ENCODE measurements around the gene SNN. TPM values are rescaled to one million over a fixed set of nuclear protein-coding genes. Genes with fewer than 3 reads are reported as not detected.

SNN gene
- polyA plus RNA-seq, 4 donors = 38.4 to 41.0 (median 39.4) TPM

DNA sequence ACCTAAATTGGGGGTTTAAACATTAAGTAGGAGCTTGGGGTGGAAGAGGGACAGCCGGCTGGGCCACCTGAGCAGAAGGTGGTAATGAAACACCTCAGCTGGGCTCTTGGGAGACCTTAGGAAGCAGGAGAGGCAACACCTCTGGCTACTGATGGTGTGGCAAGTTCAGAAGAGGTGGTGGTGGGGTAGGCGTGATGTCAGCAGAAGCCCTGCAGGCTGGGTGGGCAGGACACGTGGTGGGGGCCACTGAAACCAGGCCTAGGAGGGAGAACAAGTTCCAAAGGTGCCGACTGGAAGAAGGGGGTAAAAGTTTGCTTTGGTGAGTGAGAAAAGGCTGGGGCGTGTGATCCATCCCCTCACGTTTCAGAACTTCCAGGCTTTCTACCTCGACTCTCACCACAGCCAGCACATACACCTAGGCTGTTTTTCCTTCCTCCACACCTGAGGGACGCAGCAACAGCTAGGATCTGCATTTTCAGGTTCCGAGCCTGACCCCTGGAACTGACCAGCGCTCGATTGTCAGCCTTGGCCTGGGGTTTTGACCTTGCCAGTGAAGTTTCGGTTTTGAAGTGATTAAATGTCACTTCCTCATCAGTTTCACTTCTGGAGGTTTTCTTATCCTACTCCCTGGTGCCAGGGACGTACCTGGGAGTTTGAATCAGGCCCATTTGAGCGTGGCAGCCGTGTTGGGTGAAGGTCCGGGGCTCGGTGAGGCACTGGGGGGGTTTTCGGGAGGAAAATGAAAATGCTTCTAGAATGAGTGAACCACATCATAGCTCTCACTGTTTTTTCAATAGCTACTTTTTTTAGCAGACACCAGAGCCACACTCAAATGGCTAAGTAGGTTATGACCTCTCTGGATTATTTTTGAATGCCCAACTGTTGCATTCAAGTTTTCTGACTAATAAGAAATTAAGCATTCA is 10.0 kb downstream of the SNN start:
- DNase-seq (ENCODE audit: low read depth in 4 of 4, low spot score in 3 of 4) = no peak

DNA sequence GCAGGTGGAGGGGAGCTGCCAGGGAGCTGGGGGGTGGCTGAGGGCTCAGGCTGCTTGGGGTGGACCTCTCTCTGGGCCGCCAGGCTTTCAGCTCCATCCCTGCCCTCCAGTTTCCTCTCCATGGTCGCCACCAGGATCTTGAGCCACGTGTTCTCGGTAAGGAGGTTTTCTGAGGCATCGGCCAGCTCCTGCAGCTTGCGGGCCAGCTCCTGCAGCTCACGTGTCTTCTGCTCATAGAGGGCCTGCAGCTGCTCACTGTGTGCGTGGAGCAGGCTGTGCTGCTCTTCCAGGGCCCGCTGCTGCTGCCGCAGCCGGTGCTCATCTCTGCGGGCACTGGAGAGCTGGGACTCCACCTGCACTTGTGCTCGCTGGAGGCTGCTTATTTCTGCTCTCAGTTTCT is 11.0 kb downstream of the SNN start:
- no peak for DNase-seq (ENCODE audit: low read depth in 4 of 4, low spot score in 3 of 4)

DNA sequence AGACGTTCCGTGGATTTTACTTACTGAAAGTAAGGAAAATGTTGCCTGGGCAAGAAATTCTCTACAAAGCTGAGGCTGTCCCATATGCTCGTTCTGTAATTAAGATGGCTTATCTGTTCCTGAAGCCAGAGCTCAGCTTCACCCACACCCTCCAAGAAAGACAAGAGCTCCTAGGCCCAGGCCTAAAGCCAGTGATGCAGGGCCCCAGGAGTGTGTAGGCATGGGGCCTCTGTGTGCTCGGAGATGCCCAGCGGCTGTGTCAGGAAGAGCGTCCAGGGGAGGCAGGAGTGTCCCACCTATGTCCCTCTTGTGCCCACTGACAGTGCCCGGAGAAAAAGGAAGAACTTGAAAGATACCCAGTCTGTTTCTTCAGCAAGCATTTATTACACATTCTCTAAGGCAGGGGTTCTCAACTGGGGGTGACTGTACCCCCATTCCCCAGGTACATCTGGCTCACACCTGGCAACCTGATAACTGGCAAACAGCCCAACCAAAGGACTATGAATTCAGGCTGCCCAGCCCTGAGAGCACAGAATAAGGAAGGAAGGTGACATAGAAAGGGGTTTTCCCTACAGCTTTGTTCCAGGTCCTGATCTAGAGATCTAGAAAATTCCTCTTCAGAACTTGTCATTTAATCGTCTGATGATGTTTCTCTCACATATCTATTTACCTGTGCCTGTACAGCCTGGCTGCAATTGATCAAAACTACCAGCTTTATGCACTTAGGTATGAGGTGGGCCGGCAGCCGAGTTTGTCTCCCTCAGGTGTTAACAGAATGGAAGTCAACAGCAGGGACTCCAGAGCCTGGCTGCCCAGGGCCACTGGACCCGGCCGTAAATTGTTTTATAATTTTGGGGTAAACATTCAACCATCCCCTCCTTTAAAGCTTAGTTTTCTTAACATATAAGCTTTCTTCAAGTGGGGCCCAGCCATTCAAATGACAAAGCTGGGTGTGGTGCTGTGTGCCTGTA is 12.0 kb downstream of the SNN start:
- DNase-seq (ENCODE audit: low read depth in 4 of 4, low spot score in 3 of 4) = no peak

DNA sequence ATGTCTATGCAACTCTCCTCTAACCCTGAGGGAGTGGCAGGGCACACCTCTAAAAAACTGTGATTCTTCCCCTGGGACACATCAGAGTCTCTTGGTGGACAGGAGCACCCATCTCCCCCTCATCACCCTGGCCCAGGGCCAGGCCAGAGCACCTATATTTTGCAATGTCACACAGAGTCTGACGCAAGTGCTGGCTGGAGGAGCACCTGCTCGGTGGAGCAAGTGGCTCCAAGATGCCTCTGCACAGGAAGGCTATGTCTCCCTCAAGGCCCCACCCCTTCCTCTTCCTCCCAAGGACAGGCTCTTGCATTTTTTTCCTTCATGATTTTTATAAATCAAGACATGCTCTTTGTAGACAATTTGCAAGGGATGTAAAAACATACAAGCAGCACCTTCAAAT is 13.3 kb downstream of the SNN start:
- DNase-seq (ENCODE audit: low read depth in 4 of 4, low spot score in 3 of 4) = no peak

DNA sequence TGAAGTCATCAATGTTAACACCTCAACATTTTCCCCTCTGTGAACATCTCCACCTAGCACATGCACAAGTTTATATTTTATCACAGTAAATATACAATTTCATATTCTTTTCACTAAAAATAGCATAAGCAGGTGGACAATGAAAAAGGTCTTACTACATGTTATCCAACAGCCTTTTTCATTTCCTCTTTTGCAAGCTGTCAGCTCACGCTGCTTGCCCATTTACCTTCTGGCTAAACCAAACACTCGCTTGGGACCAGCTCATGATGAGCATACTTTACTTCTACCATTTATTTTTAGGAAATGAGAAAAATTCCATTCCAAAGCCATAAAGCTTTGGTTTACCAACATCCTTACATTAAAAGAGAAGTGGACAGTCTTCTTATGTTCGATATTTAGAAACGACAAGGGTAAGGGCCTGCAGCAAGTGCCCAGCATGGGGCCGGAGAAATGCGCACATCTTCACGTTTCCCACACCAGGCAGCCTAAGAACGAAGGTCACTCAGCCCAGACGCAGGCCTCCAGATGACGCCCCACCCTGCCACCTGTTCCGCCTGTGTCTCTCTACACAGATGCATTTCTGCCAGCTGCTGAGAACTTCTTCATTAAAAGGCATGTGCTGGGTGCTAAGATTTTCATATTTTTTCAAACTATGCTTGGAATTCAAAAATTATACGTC is 13.9 kb downstream of the SNN start:
- no peak for DNase-seq (ENCODE audit: low read depth in 4 of 4, low spot score in 3 of 4)

DNA sequence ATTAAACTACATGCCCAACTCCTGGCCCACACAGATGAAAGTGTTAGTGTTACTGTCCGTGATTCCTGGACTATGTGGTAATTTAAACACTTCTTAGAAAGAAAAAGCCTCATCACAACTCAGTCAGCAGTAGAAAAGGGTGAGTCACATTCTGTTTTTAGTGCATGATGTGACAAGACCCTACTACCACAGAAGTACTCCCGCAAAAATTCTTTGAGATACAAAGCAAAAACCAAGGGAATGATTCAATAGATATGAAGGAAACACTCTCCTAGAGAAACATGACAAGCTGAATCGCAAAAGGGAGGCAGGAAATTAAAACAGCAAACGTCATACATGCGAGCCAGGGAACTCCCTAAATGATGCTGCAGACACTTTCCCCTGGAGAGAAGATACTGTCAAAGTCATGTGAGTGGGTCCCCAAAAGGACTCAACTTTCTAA is 14.4 kb downstream of the SNN start:
- DNase-seq (ENCODE audit: low read depth in 4 of 4, low spot score in 3 of 4) = no peak

DNA sequence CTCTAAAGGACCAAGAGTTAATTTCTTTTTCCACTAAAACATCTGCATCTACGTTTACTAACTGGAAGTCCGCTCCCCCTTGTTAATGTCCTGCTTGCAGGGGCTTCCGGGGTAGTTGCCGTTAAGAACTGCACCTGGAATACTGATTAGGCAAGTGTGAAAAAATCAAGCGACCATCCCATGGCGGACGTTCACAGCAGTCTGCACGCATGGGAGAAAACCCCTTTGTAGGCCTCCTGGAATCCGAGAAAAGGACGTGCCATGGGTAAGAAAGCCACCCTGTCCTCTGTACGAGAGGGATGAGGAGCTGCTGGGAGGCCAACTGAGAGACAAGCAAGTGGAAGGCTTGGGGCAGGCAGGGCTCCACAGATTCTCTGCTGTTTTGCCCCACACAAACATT is 14.9 kb downstream of the SNN start:
- DNase-seq (ENCODE audit: low read depth in 4 of 4, low spot score in 3 of 4) = no peak

DNA sequence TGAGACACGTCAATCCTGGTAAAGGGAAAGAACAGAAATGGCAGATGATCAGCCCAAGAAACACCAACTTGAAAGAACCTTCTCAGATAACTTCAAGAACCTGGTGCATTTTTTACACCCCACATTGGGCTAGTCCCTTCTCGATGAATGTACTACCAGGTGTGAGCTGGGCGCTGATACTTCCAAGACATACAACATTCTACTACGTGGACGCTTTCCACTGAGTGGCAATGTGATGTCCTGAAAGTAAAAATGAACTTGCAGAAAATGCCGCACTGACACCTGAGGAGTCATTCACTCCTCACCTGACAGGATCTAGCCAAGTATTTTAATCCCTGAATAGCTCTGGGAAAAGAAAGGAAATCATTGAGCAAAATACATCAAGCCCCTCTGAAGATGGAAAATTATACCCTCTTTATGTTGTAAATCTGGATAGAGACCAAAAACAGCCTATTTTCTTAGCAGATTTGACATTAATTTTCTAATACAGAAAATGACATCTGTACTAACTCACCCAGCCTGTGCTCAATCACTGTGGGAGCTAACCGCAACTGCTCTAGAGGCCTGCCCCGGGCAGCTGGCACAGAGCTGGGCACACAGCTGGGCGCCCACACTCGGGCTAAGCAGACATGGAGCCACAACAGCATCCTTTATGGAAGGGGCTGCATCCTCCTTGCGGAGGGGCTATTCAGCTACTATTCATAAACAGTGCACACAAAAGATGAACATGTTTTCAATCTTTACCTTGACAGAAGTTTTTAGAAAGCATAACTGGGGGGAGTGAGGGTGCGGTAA is 16.2 kb downstream of the SNN start:
- DNase-seq (ENCODE audit: low read depth in 4 of 4, low spot score in 3 of 4) = no peak

DNA sequence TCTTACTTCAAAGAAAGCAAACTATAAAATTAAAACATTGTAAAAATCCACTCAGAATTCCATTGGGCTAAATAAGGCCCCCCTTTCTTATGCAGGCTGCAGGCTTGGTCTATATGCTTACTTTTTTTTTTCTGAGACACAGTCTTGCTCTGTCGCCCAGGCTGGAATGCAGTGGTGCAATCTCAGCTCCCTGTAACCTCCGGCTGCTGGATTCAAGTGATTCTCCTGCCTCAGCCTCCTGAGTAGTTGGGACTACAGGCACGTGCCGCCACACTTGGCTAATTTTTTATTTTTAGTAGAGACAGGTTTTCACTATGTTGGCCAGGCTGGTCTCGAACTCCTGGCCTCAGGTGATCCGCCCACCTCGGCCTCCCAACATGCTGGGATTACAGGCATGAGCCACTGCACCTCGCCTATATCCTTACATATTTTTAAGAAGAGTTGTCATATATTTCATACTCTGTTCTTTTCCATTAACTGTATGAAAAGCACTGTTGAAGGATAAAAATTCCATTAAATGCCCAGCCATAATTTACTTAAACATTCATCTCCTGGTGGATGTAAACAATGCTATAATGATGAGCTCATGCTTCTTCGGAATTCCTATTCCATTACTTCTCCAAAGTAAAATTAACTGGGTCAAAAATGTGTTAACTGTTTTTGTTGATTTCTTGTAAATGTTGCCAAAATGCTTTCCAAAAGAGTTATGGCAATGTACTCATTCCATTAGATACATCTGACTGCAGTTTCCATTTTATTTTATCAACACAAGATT is 17.8 kb downstream of the SNN start:
- no peak for DNase-seq (ENCODE audit: low read depth in 4 of 4, low spot score in 3 of 4)

DNA sequence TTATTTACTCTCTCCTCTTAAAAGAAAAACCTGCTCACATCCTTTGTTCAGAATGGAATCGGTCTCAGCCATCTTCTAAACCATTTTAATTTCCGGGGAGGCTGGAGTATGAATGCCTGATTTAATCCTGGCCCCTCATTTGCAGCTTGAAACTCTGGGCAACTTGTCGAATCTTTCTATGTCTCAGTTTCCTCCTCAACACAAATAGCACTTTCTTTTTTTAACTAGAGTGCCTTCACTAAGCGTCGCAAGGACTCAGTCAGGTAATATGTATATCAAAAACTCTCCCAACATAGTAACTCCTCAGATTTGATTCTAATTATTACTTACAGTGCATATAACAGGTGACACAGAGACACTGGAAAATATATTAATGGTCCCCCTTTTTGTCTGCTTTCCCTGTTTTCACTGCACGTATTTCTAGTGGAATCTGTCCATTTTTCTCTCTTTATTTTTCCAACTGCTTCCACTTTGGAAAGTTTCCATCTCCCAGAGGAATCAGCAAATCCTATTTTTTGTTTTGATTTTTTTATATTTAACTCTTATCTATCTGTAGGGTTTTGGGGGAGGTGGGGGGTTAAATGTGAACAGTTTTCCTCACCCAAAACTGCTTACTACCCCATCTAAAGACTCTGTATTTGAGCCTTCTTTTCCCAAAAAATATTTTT is 18.6 kb downstream of the SNN start:
- no peak for DNase-seq (ENCODE audit: low read depth in 4 of 4, low spot score in 3 of 4)

DNA sequence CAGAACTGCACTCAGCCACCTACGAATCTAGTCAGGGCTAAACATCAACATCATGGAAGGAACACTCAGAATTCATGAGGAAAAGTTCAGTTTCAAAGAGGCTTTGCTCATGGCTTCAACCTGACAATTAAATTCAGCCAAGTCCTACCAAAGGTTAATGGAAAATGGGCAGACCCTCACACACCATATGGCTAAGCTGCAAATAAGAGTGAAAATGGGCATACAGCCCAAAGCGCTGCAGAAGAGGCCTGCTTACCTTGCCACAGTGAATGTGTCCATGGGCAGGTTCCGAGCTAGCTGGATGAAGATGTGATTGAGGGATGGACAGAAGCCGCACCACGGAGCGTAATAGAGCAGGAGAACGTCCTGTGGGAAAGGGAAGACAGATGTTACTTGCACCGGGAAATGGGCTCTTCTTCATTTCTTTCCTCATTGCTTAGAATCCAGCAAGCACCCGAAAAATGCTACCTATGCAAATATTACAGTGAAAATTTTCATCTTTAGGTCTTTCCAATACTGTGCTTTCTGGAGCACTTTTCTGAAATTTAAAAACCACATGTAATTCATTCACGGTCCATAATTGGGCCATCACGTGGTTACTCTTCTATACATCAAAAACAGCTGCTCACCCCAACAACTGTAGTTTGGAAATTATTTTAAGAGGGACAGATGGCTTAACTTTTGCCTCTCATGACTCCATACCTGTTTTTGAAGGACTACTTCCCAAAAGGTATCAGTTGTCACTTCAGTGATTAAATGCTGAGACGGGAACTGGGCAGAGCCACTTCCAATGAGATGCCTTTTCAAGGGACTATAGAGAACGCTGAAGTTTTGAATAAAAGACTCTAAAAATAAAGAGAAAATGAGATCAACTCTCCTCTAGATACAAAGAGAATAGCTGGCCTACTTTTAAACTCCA is 19.6 kb downstream of the SNN start:
- no peak for DNase-seq (ENCODE audit: low read depth in 4 of 4, low spot score in 3 of 4)

DNA sequence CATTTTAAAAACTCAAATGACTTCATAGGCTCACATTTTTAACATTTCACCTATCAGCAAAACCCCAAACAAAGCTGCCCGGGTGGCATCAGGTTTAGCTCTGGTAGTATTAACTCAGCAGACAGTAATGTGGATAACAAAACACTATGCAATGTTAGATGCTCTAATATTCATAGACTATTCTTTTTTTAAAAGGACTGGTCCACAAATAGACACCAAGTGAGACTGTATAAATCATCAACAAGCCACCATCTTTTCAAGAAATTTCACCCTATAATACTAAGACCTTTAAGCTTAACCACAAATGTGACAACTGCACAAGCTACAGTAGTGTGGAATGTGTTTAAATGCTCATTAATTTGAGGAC is 20.2 kb downstream of the SNN start:
- DNase-seq (ENCODE audit: low read depth in 4 of 4, low spot score in 3 of 4) = no peak

DNA sequence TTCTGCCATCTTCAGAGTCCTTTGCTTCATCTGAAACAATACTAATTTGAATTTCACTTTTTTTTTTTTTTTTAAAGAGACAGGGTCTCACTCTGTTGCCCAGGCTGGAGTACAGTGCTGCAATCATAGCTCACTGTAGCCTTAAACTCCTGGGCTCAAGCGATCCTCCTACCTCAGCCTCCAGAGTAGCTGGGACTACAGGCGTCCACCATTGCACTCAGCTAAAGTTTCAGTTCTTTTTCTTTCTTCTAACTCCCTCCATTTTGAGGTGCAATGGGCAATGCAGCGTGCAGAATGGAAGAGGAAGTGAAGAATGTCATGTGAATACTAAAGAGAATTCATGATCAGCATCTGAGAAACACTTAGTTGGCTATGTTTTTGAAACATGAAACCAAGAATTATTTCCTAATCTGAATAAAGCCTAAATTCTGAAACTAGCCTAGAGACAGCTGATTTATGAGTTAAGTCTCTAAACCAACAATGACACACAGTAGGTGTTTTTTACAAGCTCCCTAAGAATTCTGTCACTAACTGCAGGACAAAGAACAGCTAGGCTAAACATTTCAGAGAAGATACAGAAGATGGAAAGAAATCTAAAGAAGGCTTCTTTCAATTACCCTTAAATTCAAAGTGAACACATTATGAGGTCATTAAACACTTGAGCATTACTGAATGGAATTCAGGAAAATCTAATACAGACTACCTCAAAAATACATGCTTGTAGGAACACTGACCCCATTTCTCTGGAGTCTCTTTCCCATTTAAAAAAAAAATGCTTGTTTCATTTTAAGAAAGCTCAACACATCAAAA is 21.0 kb downstream of the SNN start:
- no peak for DNase-seq (ENCODE audit: low read depth in 4 of 4, low spot score in 3 of 4)

DNA sequence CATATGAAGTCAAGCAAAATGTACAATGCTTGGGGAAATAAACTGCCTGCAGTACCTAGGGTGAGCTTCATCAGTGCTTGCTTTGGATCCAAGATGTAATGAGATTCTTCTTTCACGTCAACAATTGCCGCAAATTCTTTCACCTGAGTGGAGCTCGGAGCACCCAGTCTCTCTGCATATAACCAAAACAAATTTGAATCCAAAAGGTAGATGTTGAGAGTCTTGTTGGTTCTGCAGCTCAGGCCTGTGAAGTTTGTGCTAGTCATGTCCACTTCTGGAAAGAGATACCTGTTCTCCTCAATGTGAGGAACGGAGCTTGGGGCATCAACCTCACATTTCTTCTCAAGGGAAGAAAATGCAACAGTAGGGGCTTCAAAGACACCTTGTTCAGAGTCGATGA is 23.0 kb downstream of the SNN start:
- DNase-seq (ENCODE audit: low read depth in 4 of 4, low spot score in 3 of 4) = no peak

DNA sequence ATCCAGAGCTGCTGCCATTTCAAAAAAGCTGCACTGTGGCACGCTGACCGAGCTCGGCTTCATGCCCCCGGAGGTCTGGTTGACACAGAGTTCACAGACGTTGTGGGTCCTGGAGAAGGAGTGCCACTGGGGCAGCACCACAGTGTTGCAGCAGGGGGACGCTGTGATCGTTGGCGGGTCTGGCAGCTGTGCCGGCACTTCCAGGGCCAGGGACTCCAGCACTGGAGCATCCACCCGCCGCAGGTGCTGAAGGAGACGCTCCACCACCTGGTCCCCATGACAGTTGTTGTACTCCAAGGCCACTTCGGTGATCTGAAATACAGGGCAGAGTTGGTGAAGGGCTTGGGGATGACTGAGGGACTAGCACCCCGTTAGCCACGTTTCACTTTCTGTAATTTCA is 23.5 kb downstream of the SNN start:
- no peak for DNase-seq (ENCODE audit: low read depth in 4 of 4, low spot score in 3 of 4)

DNA sequence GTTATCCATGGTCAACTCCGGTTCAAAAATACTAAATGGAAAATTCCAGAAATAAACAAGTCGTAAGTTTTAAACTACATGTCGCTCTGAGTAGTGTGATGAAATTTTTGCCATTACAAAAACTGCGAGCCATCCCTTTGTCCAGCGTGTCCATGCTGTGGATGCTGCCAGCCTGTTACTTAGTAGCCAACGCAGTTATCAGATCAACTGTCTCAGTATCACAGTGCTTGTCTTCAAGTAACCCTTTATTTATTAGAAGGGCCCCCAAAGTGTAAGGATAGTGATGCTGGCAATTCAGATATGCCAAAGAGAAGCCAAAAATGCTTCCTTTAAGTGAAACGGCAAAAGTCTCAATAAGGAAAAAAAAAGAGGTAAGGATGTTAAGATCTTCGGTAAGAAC is 23.9 kb downstream of the SNN start:
- DNase-seq (ENCODE audit: low read depth in 4 of 4, low spot score in 3 of 4) = no peak

DNA sequence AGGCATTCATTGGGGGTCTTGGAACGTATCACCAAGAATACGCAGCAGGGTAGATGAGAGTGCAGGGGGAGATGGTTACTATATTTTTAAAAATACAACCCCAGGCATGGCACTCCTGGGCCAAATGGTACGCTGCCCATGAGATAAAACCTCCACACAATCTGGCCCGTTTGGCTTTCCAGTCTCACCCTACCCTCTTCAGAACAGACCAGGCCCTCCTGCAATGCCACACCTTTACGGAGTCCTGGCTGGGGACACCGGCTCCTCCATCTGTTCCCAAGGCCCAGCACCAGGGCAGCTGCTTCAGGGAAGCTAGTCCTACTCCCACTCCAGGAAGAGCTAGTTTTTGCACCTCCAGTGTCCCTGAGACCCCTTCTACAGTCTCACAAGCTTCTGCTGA is 24.4 kb downstream of the SNN start:
- DNase-seq (ENCODE audit: low read depth in 4 of 4, low spot score in 3 of 4) = no peak
